Measurements from ENCODE around the gene PLET1.

DNA sequence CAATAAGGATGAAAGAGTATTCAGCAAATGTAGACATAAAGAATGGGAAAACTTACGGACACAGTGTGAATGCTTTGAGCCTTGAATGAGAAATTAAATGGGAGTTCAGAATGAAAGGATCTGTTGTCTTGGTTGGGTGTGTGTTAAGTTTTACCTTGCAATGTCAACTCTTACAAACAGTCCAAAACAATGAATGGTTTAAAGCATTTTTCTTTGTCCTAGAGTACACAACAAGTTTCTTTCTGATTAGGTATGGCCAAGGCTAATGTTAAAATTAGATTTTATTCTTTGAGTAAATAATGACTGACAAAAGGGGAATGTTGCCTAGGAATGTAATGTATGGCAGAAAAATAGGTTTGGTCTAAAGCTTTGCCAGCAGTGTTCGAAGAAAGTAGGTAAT is 32.0 kb downstream of the PLET1 start:
- TF ChIP-seq, protein P1, sequence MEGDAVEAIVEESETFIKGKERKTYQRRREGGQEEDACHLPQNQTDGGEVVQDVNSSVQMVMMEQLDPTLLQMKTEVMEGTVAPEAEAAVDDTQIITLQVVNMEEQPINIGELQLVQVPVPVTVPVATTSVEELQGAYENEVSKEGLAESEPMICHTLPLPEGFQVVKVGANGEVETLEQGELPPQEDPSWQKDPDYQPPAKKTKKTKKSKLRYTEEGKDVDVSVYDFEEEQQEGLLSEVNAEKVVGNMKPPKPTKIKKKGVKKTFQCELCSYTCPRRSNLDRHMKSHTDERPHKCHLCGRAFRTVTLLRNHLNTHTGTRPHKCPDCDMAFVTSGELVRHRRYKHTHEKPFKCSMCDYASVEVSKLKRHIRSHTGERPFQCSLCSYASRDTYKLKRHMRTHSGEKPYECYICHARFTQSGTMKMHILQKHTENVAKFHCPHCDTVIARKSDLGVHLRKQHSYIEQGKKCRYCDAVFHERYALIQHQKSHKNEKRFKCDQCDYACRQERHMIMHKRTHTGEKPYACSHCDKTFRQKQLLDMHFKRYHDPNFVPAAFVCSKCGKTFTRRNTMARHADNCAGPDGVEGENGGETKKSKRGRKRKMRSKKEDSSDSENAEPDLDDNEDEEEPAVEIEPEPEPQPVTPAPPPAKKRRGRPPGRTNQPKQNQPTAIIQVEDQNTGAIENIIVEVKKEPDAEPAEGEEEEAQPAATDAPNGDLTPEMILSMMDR (IDR thresholded peaks at IDR 0.05), result no peak
- no peak for TF ChIP-seq POLR2A (IDR thresholded peaks at IDR 0.05)
